OCI-LY7 (cell line): Measurements from ENCODE around the gene LSMEM2.

Experiments
- CTCF ChIP-seq: fragments of 200-600 bp; sonication (generic); conservative IDR thresholded peaks from 2 replicates; pipeline ENCODE4 v1.5.1; 2014; ENCODE audit warnings: mild to moderate bottlenecking, antibody characterized with exemption, low read length, moderate library complexity, mixed read lengths
- EZH2phosphoT487 ChIP-seq: fragments of 200-600 bp; sonication (generic); IDR thresholded peaks from 2 replicates; pipeline ENCODE4 v1.6.1; 2018; ENCODE audit warnings: low read depth, borderline replicate concordance, mild to moderate bottlenecking, mixed run types, antibody characterized with exemption, low read length, moderate library complexity, mixed read lengths

- TF ChIP-seq EZH2phosphoT487 = no peak
- TF ChIP-seq CTCF = no peak
Measured at GRCh38 chr3:50322115-50322385, 43.2 kb downstream of the LSMEM2 start.
